Left lung (tissue), 10 donors: ENCODE measurements around the gene BIRC7. TPM values are rescaled to one million over a fixed set of nuclear protein-coding genes. Genes with fewer than 3 reads are reported as not detected.

Experiments
- ATAC-seq: fragments of 200-7000 bp; cut with Tn5 transposase; one replicate; pipeline ENCODE4 v1.9.1; 2020; ENCODE audit warnings: moderate library complexity
- DNase-seq, 4 donors: peaks; one replicate each; pipeline ENCODE4 v3.0.0-alpha.2; 2013 to 2020
- H3K27ac ChIP-seq, 2 donors: fragments of 200-600 bp; sonication (generic) in 1 of 2; one replicate each; pipeline versions ENCODE4 v1.5.0 to v1.8.0; 2020 to 2021
- H3K27me3 ChIP-seq, 2 donors: fragments of 200-600 bp; sonication (generic) in 1 of 2; one replicate each; pipeline versions ENCODE4 v1.5.0 to v1.8.0; 2020 to 2021
- H3K36me3 ChIP-seq, 2 donors: fragments of 200-600 bp; sonication (generic) in 1 of 2; one replicate each; pipeline versions ENCODE4 v1.5.0 to v1.8.0; 2020 to 2021
- H3K4me1 ChIP-seq, 2 donors: fragments of 200-600 bp; one replicate each; pipeline ENCODE4 v1.8.0; 2021
- H3K4me3 ChIP-seq, 2 donors: fragments of 200-600 bp; sonication (generic) in 1 of 2; one replicate each; pipeline versions ENCODE4 v1.5.0 to v1.8.0; 2020 to 2021; ENCODE audit warnings: mild to moderate bottlenecking in 1 of 2
- H3K9me3 ChIP-seq, 2 donors: fragments of 200-600 bp; sonication (generic) in 1 of 2; one replicate each; pipeline versions ENCODE4 v1.5.0 to v1.8.0; 2020 to 2021
- CTCF ChIP-seq, 2 donors: fragments of 200-600 bp; sonication (generic) in 1 of 2; IDR thresholded peaks; one replicate each; pipeline versions ENCODE4 v1.5.0 to v1.8.0; 2021; ENCODE audit warnings: antibody characterized with exemption in 2 of 2
- intact Hi-C, 2 donors: fragments of 100-400 bp; cut with DNase I; formaldehyde crosslinking; loops; one replicate each; pipeline versions ENCODE4 v1.11.2 to v1.14.2; 2022
- polyA plus RNA-seq, 6 donors: library from polyadenylated mRNA; unstranded; fragments of 120-200 nt; gene quantifications; one replicate each; pipeline ENCODE4 v1.2.1, GENCODE V29; 2013; ENCODE audit not compliant: insufficient read length in 6 of 6
- total RNA-seq, 2 donors: library from RNA; stranded (reverse); fragmentation: NEBNext Ultra II Directional; extraction: Animal tissue kit (Norgen Biotek cat#: 25700); gene quantifications; one replicate each; pipeline ENCODE4 v1.2.1, GENCODE V29; 2021
- donor health status: DM: no; HTN: yes; CAD: no.
- donor health status: DM: no; HTN: no; CAD: no.

The BIRC7 gene
- total and polyA plus RNA-seq, 8 donors, result 0.24 to 0.64 (median 0.42) TPM; not detected in 4

- H3K9me3 ChIP-seq, result no peaks in the 10 kb centered on the region
- no peak for TF ChIP-seq CTCF (IDR thresholded peaks at IDR 0.05)
- H3K36me3 ChIP-seq, result peaks cover 0 to 79% of the 10 kb centered on the region in 2 donors
- peaks cover 0 to 14% of the 10 kb centered on the region in 2 donors for H3K4me1 ChIP-seq
- ATAC-seq (no peak), DNase-seq (peak in 1 of 4 donors; percentile 37)
- H3K27me3 ChIP-seq, result no peaks in the 10 kb centered on the region
- H3K27ac ChIP-seq, result no peak overlapping the region
- intact Hi-C loops, result no loop called here
- no peak overlapping the region for H3K4me3 ChIP-seq
Measured at GRCh38 chr20:63198606-63199005, 37.1 kb upstream of the BIRC7 start.

GRCh38 chr20:63202021-63202420, 33.7 kb upstream of the BIRC7 start:
- Histone ChIP-seq H3K9me3 (no peaks in the 10 kb centered on the region), H3K27ac (no peak overlapping the region), H3K4me3 (no peak overlapping the region), H3K36me3 (peaks cover 0 to 88% of the 10 kb centered on the region in 2 donors), H3K27me3 (no peaks in the 10 kb centered on the region), H3K4me1 (peaks cover 0 to 14% of the 10 kb centered on the region in 2 donors)
- no peak for ATAC-seq
- peak in 1 of 4 donors; percentile 64 for DNase-seq
- intact Hi-C loops, result no loop called here
- TF ChIP-seq CTCF (IDR thresholded peaks at IDR 0.05), result no peak

- H3K27me3 ChIP-seq, result no peaks in the 10 kb centered on the region
- H3K4me1 ChIP-seq, result peaks cover 0 to 15% of the 10 kb centered on the region in 2 donors
- H3K4me3 ChIP-seq, result no peak overlapping the region
- intact Hi-C loops, result no loop called here
- no peak overlapping the region for H3K27ac ChIP-seq
- ATAC-seq, result no peak
- TF ChIP-seq CTCF (IDR thresholded peaks at IDR 0.05), result no peak
- no peaks in the 10 kb centered on the region for H3K9me3 ChIP-seq
- DNase-seq, result peak in 1 of 4 donors; percentile 59
- peaks cover 0 to 88% of the 10 kb centered on the region in 2 donors for H3K36me3 ChIP-seq
Measured at GRCh38 chr20:63202811-63203526, 32.7 kb upstream of the BIRC7 start.

- peaks cover 0 to 99% of the 10 kb centered on the region in 2 donors for H3K36me3 ChIP-seq
- peak in 1 of 4 donors; percentile 6 for DNase-seq
Measured at GRCh38 chr20:63204362-63204761, 31.3 kb upstream of the BIRC7 start.

More at GRCh38 chr20:63204362-63204761, 31.3 kb upstream of the BIRC7 start:
- intact Hi-C loops, result no loop called here
- no peak for ATAC-seq
- Histone ChIP-seq H3K4me3 (no peak overlapping the region), H3K27me3 (no peaks in the 10 kb centered on the region), H3K4me1 (peaks cover 0 to 8% of the 10 kb centered on the region in 2 donors), H3K27ac (no peak overlapping the region), H3K9me3 (no peaks in the 10 kb centered on the region)
- TF ChIP-seq CTCF (IDR thresholded peaks at IDR 0.05), result no peak
